ENCODE results near the gene RAPGEF1. TPM values are rescaled to one million over a fixed set of nuclear protein-coding genes. Genes with fewer than 3 reads are reported as not detected.

RAPGEF1 gene
- total RNA-seq, 1 donor from 2014 or later, result 144 TPM

DNA sequence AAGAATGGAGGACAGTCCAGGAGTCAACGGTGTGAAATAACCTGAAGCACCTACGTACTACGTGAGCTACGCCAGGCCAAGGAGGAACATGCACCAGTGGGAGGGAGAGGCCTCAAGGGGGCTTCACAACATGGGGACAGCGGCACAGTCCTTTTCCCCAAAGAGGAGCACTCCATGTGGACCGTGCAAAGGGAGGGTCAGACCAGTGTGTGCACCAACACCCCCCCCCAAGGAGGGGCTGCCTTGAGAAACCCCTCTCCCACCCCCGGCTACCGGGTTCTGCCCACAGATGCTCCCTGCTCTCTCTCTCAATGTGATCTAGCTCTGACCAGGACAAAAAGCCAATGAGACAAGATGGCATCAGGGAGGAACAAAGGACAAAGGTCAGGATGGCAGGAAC, 126.0 kb downstream of the RAPGEF1 start:
- no peak overlapping the region for H3K27ac ChIP-seq
- DNase-seq (no peak), ATAC-seq (no peak)
- intact Hi-C loops (cut with DNase I), result no loop called here
- no peaks in the 10 kb centered on the region for H3K27me3 ChIP-seq
- H3K9me3 ChIP-seq, result no peaks in the 10 kb centered on the region
- no peak overlapping the region for H3K4me3 ChIP-seq
- TF ChIP-seq, protein P1, sequence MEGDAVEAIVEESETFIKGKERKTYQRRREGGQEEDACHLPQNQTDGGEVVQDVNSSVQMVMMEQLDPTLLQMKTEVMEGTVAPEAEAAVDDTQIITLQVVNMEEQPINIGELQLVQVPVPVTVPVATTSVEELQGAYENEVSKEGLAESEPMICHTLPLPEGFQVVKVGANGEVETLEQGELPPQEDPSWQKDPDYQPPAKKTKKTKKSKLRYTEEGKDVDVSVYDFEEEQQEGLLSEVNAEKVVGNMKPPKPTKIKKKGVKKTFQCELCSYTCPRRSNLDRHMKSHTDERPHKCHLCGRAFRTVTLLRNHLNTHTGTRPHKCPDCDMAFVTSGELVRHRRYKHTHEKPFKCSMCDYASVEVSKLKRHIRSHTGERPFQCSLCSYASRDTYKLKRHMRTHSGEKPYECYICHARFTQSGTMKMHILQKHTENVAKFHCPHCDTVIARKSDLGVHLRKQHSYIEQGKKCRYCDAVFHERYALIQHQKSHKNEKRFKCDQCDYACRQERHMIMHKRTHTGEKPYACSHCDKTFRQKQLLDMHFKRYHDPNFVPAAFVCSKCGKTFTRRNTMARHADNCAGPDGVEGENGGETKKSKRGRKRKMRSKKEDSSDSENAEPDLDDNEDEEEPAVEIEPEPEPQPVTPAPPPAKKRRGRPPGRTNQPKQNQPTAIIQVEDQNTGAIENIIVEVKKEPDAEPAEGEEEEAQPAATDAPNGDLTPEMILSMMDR (IDR thresholded peaks at IDR 0.05), result no peak
- peaks cover 19% of the 10 kb centered on the region for H3K4me1 ChIP-seq
- H3K36me3 ChIP-seq, result peaks cover 82% of the 10 kb centered on the region

DNA sequence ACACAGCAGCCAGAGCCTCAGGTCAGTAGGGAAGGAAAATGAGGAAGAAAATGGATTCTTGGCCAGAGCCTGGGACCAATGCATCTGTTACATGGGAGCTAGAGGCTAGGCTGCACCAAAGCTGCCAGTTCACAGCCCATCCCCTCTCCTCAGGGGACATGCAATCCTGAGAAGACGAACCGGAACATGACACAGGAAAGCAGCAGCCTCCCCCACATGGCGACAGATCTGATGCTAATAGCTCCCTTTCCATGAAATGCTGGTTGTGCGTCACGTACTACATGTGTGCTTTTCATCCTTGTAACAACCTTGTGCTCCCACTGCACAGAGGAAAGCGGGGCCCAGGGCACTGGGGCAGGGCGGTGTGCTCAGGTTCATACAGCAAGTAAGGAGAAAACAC, 127.0 kb downstream of the RAPGEF1 start:
- H3K9me3 ChIP-seq, result no peaks in the 10 kb centered on the region
- ATAC-seq (no peak), DNase-seq (no peak)
- TF ChIP-seq, protein P1 (IDR thresholded peaks at IDR 0.05), result no peak
- H3K4me1 ChIP-seq, result peaks cover 25% of the 10 kb centered on the region
- H3K27me3 ChIP-seq, result no peaks in the 10 kb centered on the region
- no peak overlapping the region for H3K4me3 ChIP-seq
- no peak overlapping the region for H3K27ac ChIP-seq
- intact Hi-C loops (cut with DNase I), result no loop called here
- peaks cover 76% of the 10 kb centered on the region for H3K36me3 ChIP-seq

DNA sequence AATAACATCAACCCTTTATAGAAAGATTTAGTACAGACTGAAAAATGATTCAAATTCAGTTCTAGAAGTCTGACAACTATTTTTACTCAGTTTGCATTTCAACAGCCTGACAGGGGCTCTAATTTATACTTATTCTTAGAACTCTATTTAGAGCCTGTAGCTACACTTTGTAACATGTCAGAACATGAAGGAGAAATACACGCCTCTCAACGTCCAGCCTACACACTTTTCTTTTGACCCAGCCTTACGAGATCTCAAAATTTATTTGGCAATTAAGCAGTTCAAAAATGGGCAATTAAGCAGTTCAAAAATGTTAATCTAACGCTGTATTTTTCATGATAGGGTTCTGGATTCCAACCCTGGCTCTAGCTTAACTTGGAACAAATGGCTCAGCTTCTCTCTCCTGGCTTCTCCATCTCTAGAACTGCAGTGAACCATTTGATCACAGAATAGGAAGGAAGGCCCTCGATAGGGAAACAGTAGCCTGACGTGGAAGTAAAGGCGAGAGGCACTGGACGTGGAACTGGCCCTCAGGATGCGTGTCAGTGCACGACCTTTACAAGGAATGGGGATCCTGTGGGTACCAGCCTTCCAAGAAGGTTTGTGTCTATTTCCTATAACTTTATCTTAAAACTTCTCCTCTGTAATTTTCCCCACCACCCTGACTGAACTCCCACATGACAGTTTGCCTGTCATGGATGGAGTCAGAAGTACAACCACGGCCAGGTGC, 128.1 kb downstream of the RAPGEF1 start:
- peaks cover 66% of the 10 kb centered on the region for H3K36me3 ChIP-seq

DNA sequence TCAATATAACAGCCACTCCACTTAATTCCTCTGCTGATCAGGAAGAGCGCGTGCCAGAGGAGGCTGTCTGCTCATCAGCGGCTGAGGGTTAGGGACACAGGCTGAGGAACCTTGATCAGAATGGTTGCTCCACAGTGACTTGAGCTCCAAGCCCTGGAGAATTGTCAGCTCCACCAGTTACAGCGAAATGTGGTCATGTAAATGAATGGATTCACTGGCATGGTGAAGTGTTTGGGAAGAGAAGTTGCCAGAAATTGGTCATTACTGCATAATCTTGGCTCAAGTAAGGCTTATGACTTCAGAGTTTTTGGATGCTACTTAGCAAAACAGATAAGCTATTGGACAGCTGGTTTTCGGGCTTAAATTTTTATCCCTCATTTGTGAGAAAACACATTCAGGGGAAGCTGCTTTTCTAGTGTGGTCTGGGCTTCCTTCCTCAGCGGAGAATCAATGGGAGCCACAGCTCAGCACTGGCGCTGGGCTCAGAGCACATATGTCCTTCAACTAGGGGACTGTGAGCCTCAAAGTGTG, 129.6 kb downstream of the RAPGEF1 start:
- H3K4me1 ChIP-seq, result peaks cover 25% of the 10 kb centered on the region
- TF ChIP-seq, protein P1 (IDR thresholded peaks at IDR 0.05), result no peak
- no peak for ATAC-seq
- no peaks in the 10 kb centered on the region for H3K27me3 ChIP-seq
- H3K36me3 ChIP-seq, result peaks cover 63% of the 10 kb centered on the region
- no peaks in the 10 kb centered on the region for H3K9me3 ChIP-seq
- no peak overlapping the region for H3K4me3 ChIP-seq
- intact Hi-C loops (cut with DNase I), result no loop called here
- H3K27ac ChIP-seq, result peak overlapping the region; percentile 53
- DNase-seq, result no peak

More for the DNA sequence above, 128.1 kb downstream of the RAPGEF1 start:
- ATAC-seq (no peak), DNase-seq (no peak)
- no peak overlapping the region for H3K4me3 ChIP-seq
- H3K27me3 ChIP-seq, result no peaks in the 10 kb centered on the region
- TF ChIP-seq, protein P1 (IDR thresholded peaks at IDR 0.05), result no peak
- no peaks in the 10 kb centered on the region for H3K9me3 ChIP-seq
- intact Hi-C loops (cut with DNase I), result no loop called here
- H3K4me1 ChIP-seq, result peaks cover 25% of the 10 kb centered on the region
- no peak overlapping the region for H3K27ac ChIP-seq

DNA sequence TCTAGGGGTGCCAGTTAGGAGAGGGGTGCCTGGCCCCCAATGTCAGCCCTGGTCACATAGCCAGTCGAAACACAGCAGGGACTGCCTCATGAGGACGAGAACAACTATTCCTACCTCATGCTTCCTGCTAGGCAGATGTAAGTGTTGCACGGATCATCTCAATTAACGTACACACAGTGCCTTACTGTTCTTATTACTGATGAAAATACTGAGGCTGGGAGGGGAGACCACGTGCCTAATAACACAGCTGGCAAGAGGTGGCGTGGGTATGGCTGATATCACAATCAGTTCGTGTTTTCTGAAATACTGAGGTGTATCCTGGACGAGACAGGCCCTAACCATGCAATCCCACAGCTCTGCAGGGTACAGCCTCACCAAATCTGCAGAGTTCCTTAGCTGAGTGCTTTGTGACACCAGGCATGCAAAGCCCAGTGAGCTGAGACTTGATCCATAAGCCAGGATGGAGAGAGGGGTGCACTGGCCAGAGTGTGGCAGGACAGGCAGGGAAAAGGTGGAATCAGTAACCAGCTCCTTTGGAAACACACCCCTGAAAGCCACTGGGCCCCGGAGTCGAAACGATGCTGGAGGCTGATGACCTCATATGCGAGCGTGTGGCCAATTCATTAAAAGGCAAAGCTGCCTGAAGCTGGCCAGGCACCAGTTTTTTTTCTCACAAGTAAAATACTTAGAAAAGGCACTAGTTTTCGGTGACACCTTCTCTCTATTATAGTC, 130.6 kb downstream of the RAPGEF1 start:
- Histone ChIP-seq H3K27ac (peak overlapping the region; percentile 53), H3K4me1 (peaks cover 25% of the 10 kb centered on the region), H3K9me3 (no peaks in the 10 kb centered on the region), H3K4me3 (no peak overlapping the region), H3K36me3 (peaks cover 62% of the 10 kb centered on the region), H3K27me3 (no peaks in the 10 kb centered on the region)
- ATAC-seq (no peak), DNase-seq (no peak)
- intact Hi-C loops (cut with DNase I), result no loop called here
- TF ChIP-seq, protein P1 (IDR thresholded peaks at IDR 0.05), result no peak

Data from upper lobe of right lung (tissue), 1 donor.